Measurements from ENCODE around the gene DNER.

DNA sequence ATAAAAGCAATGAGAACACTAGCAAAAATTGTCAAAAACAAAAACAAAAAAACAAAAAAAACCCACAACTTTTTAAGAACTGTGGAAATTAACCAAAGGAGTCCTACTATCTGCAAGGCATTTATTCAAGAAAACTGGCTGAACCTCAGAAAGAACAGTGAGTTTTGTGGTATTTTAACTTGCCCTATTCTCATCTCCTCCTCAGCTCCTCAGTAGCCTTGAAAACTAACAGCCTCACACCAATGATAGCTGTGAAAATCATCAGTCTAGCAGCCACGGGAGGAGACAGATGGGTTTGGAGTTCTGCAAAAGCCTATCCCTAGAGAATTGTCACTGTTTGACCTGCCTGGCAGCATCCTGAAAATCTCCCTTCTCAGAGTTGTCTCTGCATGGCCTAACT, 20.1 kb upstream of the DNER start:
- TF ChIP-seq, protein P1, sequence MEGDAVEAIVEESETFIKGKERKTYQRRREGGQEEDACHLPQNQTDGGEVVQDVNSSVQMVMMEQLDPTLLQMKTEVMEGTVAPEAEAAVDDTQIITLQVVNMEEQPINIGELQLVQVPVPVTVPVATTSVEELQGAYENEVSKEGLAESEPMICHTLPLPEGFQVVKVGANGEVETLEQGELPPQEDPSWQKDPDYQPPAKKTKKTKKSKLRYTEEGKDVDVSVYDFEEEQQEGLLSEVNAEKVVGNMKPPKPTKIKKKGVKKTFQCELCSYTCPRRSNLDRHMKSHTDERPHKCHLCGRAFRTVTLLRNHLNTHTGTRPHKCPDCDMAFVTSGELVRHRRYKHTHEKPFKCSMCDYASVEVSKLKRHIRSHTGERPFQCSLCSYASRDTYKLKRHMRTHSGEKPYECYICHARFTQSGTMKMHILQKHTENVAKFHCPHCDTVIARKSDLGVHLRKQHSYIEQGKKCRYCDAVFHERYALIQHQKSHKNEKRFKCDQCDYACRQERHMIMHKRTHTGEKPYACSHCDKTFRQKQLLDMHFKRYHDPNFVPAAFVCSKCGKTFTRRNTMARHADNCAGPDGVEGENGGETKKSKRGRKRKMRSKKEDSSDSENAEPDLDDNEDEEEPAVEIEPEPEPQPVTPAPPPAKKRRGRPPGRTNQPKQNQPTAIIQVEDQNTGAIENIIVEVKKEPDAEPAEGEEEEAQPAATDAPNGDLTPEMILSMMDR (IDR thresholded peaks at IDR 0.05), result no peak
- TF ChIP-seq POLR2A (IDR thresholded peaks at IDR 0.05), result no peak

All from breast epithelium (tissue), 3 donors.